A549 (cell line): ENCODE data around the gene TUBD1. TPM values are rescaled to one million over a fixed set of nuclear protein-coding genes. Genes with fewer than 3 reads are reported as not detected.
"Not testable (repeated sequence)": the region's sequence is repeated elsewhere in the genome, so short reads cannot be mapped to it uniquely, and the experiment has no call there.

ENCODE experiments used
- ATAC-seq, 2 experiments: fragments of 200-7000 bp in 1 of 2; fragments of >200 bp in 1 of 2; cut with Nextera tagmentation in 1 of 2; cut with Tn5 transposase in 1 of 2; 3 replicates each; pipeline versions ENCODE4 v1.8.0 to v1.9.1; 2018 to 2020; ENCODE audit warnings: mild to moderate bottlenecking in 1 of 2, moderate library complexity in 1 of 2
- CTCF ChIA-PET: fragments of 300-600 bp; sonication (Branson Sonifier 250); formaldehyde crosslinking; extraction: SDS; loops from one replicate; lab custom pipeline; 2021; ENCODE audit warnings: antibody characterized with exemption, inconsistent platforms; lab: Yijun Ruan, JAX
- POLR2A ChIA-PET: fragments of 350-600 bp; formaldehyde crosslinking; extraction: SDS; loops from one replicate; lab custom pipeline; 2021; ENCODE audit warnings: antibody characterized with exemption, inconsistent platforms; lab: Yijun Ruan, JAX
- DNase-seq, 2 experiments: peaks; one replicate each; pipeline versions ENCODE4 v3.0.0 to v3.0.0-alpha.2; 2011 to 2016; ENCODE audit warnings: low read depth in 1 of 2, low spot score in 1 of 2
- FAIRE-seq: peaks from 2 replicates; lab custom pipeline; 2011; peaks lifted over from hg19 to GRCh38; lab: Jason Lieb, UNC
- H3K27ac ChIP-seq, 2 experiments: fragments of >200 bp; sonication (Bioruptor Twin); formaldehyde crosslinking; 3 replicates each; pipeline ENCODE4 v1.5.1; 2016 to 2017
- H3K4me1 ChIP-seq: fragments of >200 bp; sonication (Bioruptor Twin); formaldehyde crosslinking; 3 replicates; pipeline ENCODE4 v1.6.1; 2016
- H3K4me2 ChIP-seq: fragments of >200 bp; sonication (Bioruptor Twin); formaldehyde crosslinking; 3 replicates; pipeline ENCODE4 v1.6.1; 2016
- H3K4me3 ChIP-seq: fragments of >200 bp; sonication (Bioruptor Twin); formaldehyde crosslinking; 3 replicates; pipeline ENCODE4 v1.5.1; 2016
- H3K9me3 ChIP-seq: fragments of >200 bp; sonication (Bioruptor Twin); formaldehyde crosslinking; 3 replicates; pipeline ENCODE4 v1.6.1; 2016
- ATOH8 ChIP-seq: fragments of 250-450 bp; sonication (Bioruptor Pico); IDR thresholded peaks from 2 replicates; pipeline ENCODE4 v1.5.0; 2020; ENCODE audit warnings: low read depth, mild to moderate bottlenecking, moderate library complexity
- BHLHE40 ChIP-seq: IDR thresholded peaks from 2 replicates; pipeline ENCODE4 v1.6.1; 2012; ENCODE audit warnings: low read depth, low read length, inconsistent platforms
- CHD2 ChIP-seq: fragments of 150-350 bp; IDR thresholded peaks from 2 replicates; pipeline ENCODE4 v1.6.1; 2014; ENCODE audit warnings: low read length; ENCODE audit not compliant: partially characterized antibody
- EHF ChIP-seq: fragments of 250-450 bp; sonication (Bioruptor Pico); IDR thresholded peaks from 2 replicates; pipeline ENCODE4 v1.5.0; 2020; ENCODE audit warnings: mild to moderate bottlenecking
- EHMT2 ChIP-seq: fragments of 200-600 bp; sonication (generic); IDR thresholded peaks from 2 replicates; pipeline ENCODE4 v1.6.1; 2016; ENCODE audit warnings: antibody characterized with exemption, low read depth, mild to moderate bottlenecking, moderate library complexity
- ESRRA ChIP-seq: fragments of 150-350 bp; IDR thresholded peaks from 2 replicates; pipeline ENCODE4 v1.6.1; 2014; ENCODE audit warnings: mild to moderate bottlenecking, low read length, borderline replicate concordance
- FOSB ChIP-seq: fragments of 250-450 bp; sonication (Bioruptor Pico); IDR thresholded peaks from 2 replicates; pipeline ENCODE4 v1.5.0; 2020; ENCODE audit warnings: mild to moderate bottlenecking, moderate library complexity
- FOXS1 ChIP-seq: fragments of 250-450 bp; sonication (Bioruptor Pico); IDR thresholded peaks from 2 replicates; pipeline ENCODE4 v1.5.0; 2020; ENCODE audit warnings: mild to moderate bottlenecking, moderate library complexity
- HDAC2 ChIP-seq: fragments of 200-600 bp; sonication (generic); IDR thresholded peaks from 2 replicates; pipeline ENCODE4 v1.6.1; 2016
- HEYL ChIP-seq: fragments of 250-450 bp; sonication (Bioruptor Pico); IDR thresholded peaks from 2 replicates; pipeline ENCODE4 v1.8.0; 2021; ENCODE audit warnings: mild to moderate bottlenecking, moderate library complexity
- HOXA7 ChIP-seq: fragments of 250-450 bp; sonication (Bioruptor Pico); IDR thresholded peaks from 2 replicates; pipeline ENCODE4 v1.5.0; 2020; ENCODE audit warnings: mild to moderate bottlenecking, moderate library complexity
- KDM5A ChIP-seq: fragments of 200-600 bp; sonication (generic); IDR thresholded peaks from 2 replicates; pipeline ENCODE4 v1.6.1; 2016; ENCODE audit warnings: antibody characterized with exemption, mild to moderate bottlenecking
- MAZ ChIP-seq: fragments of 150-350 bp; IDR thresholded peaks from 2 replicates; pipeline ENCODE4 v1.6.1; 2014; ENCODE audit warnings: antibody characterized with exemption, low read depth, low read length, borderline replicate concordance
- NPAS2 ChIP-seq: fragments of 250-450 bp; sonication (Bioruptor Pico); IDR thresholded peaks from 2 replicates; pipeline ENCODE4 v1.8.0; 2022; ENCODE audit warnings: mild to moderate bottlenecking, moderate library complexity, borderline replicate concordance
- NR3C1 ChIP-seq: fragments of >200 bp; sonication (Bioruptor Twin); formaldehyde crosslinking; IDR thresholded peaks from 3 replicates; pipeline ENCODE4 v1.6.1; 2017
- PBX3 ChIP-seq: IDR thresholded peaks from 2 replicates; pipeline ENCODE4 v1.6.1; 2012
- POLR2AphosphoS2 ChIP-seq: conservative IDR thresholded peaks from 2 replicates; pipeline ENCODE4 v1.6.1; 2012; ENCODE audit warnings: low read length, improper control_type of control experiment, inconsistent platforms
- RARB ChIP-seq: fragments of 250-450 bp; sonication (Bioruptor Pico); IDR thresholded peaks from 2 replicates; pipeline ENCODE4 v1.8.0; 2021; ENCODE audit warnings: mild to moderate bottlenecking, moderate library complexity
- RFX5 ChIP-seq: fragments of 450-650 bp; IDR thresholded peaks from 2 replicates; pipeline ENCODE4 v1.7.1; 2014; ENCODE audit warnings: antibody characterized with exemption, mild to moderate bottlenecking, moderate library complexity
- RNF2 ChIP-seq: fragments of 200-600 bp; sonication (generic); IDR thresholded peaks from 2 replicates; pipeline ENCODE4 v1.6.1; 2016; ENCODE audit warnings: low read depth, mild to moderate bottlenecking, antibody characterized with exemption, moderate library complexity, borderline replicate concordance
- SMC3 ChIP-seq: fragments of >200 bp; sonication (Bioruptor Twin); formaldehyde crosslinking; IDR thresholded peaks from 3 replicates; pipeline ENCODE4 v1.6.1; 2018; ENCODE audit warnings: inconsistent platforms
- TFCP2L1 ChIP-seq: fragments of 250-450 bp; sonication (Bioruptor Pico); IDR thresholded peaks from 2 replicates; pipeline ENCODE4 v1.5.0; 2021; ENCODE audit warnings: mild to moderate bottlenecking
- ZC3H11A ChIP-seq: fragments of 450-650 bp; IDR thresholded peaks from 2 replicates; pipeline ENCODE4 v1.6.1; 2014; ENCODE audit warnings: antibody characterized with exemption, mild to moderate bottlenecking
- ZFP36 ChIP-seq: fragments of 450-650 bp; IDR thresholded peaks from 2 replicates; pipeline ENCODE4 v1.6.1; 2014; ENCODE audit warnings: borderline replicate concordance; ENCODE audit not compliant: partially characterized antibody
- ZNF302 ChIP-seq: fragments of 250-450 bp; sonication (Bioruptor Pico); IDR thresholded peaks from 2 replicates; pipeline ENCODE4 v1.9.0; 2021; ENCODE audit warnings: inconsistent platforms, mild to moderate bottlenecking, moderate library complexity
- ZSCAN20 ChIP-seq: fragments of 250-450 bp; sonication (Bioruptor Pico); IDR thresholded peaks from 2 replicates; pipeline ENCODE4 v1.8.0; 2022; ENCODE audit warnings: mild to moderate bottlenecking, moderate library complexity
- WGBS: methylation state at CpG from one replicate; pipeline ENCODE4 v1.1.6; 2017; ENCODE audit errors: missing lambda C conversion rate; 5-methylcytosine and 5-hydroxymethylcytosine counted together
- polyA plus RNA-seq, 4 experiments: library from polyadenylated mRNA; depleted of rRNA in 3 of 4; stranded (reverse); fragments of >200 nt; fragmentation: RNase III in 1 of 4; extraction: RNeasy Plus Mini Kit Qiagen cat#74134 plus additional on column Dnase treatment in 1 of 4; gene quantifications; 2 replicates in 3 of 4; 3 replicates in 1 of 4; pipeline ENCODE4 v1.2.3, GENCODE V29; 2011 to 2017
- TF ChIP-seq, protein P1 (sequence below): fragments of 150-350 bp; IDR thresholded peaks from 2 replicates; pipeline ENCODE4 v1.6.1; 2014; ENCODE audit warnings: low read depth, mild to moderate bottlenecking, low read length
- TF ChIP-seq, protein P2 (sequence below): fragments of >200 bp; sonication (Bioruptor Twin); formaldehyde crosslinking; IDR thresholded peaks from 3 replicates; pipeline ENCODE4 v1.6.1; 2016
- TF ChIP-seq, protein P3 (sequence below): IDR thresholded peaks from 2 replicates; pipeline ENCODE4 v1.6.1; 2012

Gene TUBD1
- polyA plus RNA-seq, 2 of the 4 experiments (the other 2 are of a cell fraction) = 15.9 to 24.4 TPM

GRCh38 chr17:59853919-59854729 is 38.6 kb downstream of the TUBD1 start:
- FAIRE-seq, DNase-seq, H3K9me3 ChIP-seq, H3K4me3 ChIP-seq, ATAC-seq: not testable (repeated sequence)
- Histone ChIP-seq H3K4me2 (peak overlapping the region; percentile 61), H3K27ac (peak overlapping the region; percentile 91 to 96), H3K4me1 (peaks cover 96% of the 10 kb centered on the region)
- CTCF ChIA-PET = interaction anchor here (0.6 to 2.4 kb wide), 20 partner anchors 8 to 524 kb away, joined by 3 to 17 read pairs (median 4); no protein-coding TSS in a partner anchor
- peak; percentile 36; the same call in 1 of the 2 replicates for TF ChIP-seq ZNF302 (CRISPR knock-in tag)
- TF ChIP-seq EHF = peak; percentile 69
- TF ChIP-seq ZSCAN20 (CRISPR knock-in tag) = peak; percentile 84; the same call in 1 of the 2 replicates
- 0 out of 2 replicates have a peak, but pooled peaks have one; percentile 3 for TF ChIP-seq TFCP2L1 (CRISPR knock-in tag)
- WGBS = 72% methylated on average over 10 of the region's 10 CpGs
- POLR2A ChIA-PET = interaction anchor here (0.6 to 1.2 kb wide), 8 partner anchors 23 to 705 kb away, joined by 3 to 15 read pairs (median 4); partner anchors contain the start of gene CLTC

- WGBS = 13% methylated on average over 14 of the region's 14 CpGs
- DNase-seq = peak; percentile 86 to 100
- Histone ChIP-seq H3K4me2 (peak overlapping the region; percentile 61), H3K27ac (peak overlapping the region; percentile 91 to 96), H3K4me1 (peaks cover 96% of the 10 kb centered on the region), H3K9me3 (peaks cover 7% of the 10 kb centered on the region; the same call in 1 of the 3 replicates), H3K4me3 (no peak overlapping the region)
- ChIA-PET POLR2A (interaction anchor here (0.6 to 1.2 kb wide), 8 partner anchors 22 to 704 kb away, joined by 3 to 15 read pairs (median 4); partner anchors contain the start of gene CLTC), CTCF (interaction anchor here (0.6 to 2.4 kb wide), 24 partner anchors 9 to 524 kb away, joined by 3 to 17 read pairs (median 4); no protein-coding TSS in a partner anchor)
- peak; percentile 82 to 88 for ATAC-seq
- FAIRE-seq = peak; percentile 98
- TF ChIP-seq BHLHE40 (no peak), EHMT2 (no peak), HDAC2 (no peak), POLR2AphosphoS2 (peak; percentile 46; the same call in 1 of the 2 replicates), NPAS2 (CRISPR knock-in tag) (peak; percentile 80), KDM5A (no peak), ZNF302 (CRISPR knock-in tag) (peak; percentile 99), FOXS1 (CRISPR knock-in tag) (peak; percentile 99), RARB (peak; percentile 75), ZC3H11A (no peak), PBX3 (peak; percentile 75), CHD2 (no peak), ESRRA (no peak; the same call in 1 of the 2 replicates), SMC3 (peak; percentile 78), RNF2 (no peak), MAZ (no peak), ATOH8 (CRISPR knock-in tag) (peak; percentile 99), EHF (peak; percentile 99), HEYL (peak; percentile 96), FOSB (CRISPR knock-in tag) (peak; percentile 89), ZFP36 (no peak), HOXA7 (CRISPR knock-in tag) (peak; percentile 96), NR3C1 (no peak), RFX5 (peak; percentile 40; the same call in 1 of the 2 replicates)
- TF ChIP-seq, protein P1, sequence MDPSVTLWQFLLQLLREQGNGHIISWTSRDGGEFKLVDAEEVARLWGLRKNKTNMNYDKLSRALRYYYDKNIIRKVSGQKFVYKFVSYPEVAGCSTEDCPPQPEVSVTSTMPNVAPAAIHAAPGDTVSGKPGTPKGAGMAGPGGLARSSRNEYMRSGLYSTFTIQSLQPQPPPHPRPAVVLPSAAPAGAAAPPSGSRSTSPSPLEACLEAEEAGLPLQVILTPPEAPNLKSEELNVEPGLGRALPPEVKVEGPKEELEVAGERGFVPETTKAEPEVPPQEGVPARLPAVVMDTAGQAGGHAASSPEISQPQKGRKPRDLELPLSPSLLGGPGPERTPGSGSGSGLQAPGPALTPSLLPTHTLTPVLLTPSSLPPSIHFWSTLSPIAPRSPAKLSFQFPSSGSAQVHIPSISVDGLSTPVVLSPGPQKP = no peak
- TF ChIP-seq, protein P2, sequence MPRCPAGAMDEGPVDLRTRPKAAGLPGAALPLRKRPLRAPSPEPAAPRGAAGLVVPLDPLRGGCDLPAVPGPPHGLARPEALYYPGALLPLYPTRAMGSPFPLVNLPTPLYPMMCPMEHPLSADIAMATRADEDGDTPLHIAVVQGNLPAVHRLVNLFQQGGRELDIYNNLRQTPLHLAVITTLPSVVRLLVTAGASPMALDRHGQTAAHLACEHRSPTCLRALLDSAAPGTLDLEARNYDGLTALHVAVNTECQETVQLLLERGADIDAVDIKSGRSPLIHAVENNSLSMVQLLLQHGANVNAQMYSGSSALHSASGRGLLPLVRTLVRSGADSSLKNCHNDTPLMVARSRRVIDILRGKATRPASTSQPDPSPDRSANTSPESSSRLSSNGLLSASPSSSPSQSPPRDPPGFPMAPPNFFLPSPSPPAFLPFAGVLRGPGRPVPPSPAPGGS = peak; percentile 94
- TF ChIP-seq, protein P3, sequence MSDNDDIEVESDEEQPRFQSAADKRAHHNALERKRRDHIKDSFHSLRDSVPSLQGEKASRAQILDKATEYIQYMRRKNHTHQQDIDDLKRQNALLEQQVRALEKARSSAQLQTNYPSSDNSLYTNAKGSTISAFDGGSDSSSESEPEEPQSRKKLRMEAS = peak; percentile 97
Measured at GRCh38 chr17:59853168-59853918, 39.4 kb downstream of the TUBD1 start.
